Osteoblast (primary cell): ENCODE results near the gene PXDN. TPM values are rescaled to one million over a fixed set of nuclear protein-coding genes. Genes with fewer than 3 reads are reported as not detected.

ENCODE experiments used
- DNase-seq: peaks from one replicate; pipeline ENCODE4 v3.0.0; 2011; ENCODE audit warnings: low spot score, mixed read lengths; ENCODE audit not compliant: insufficient read length; ENCODE audit errors: missing footprints
- H2AFZ ChIP-seq: 2 replicates; pipeline ENCODE4 v1.6.0; 2011; ENCODE audit warnings: mild to moderate bottlenecking, low read length
- H3K27ac ChIP-seq: 2 replicates; pipeline ENCODE4 v1.5.1; 2011; ENCODE audit warnings: mild to moderate bottlenecking, low read depth, low read length, moderate library complexity
- H3K27me3 ChIP-seq: 2 replicates; pipeline ENCODE4 v1.6.0; 2012; ENCODE audit warnings: mild to moderate bottlenecking, control low read depth, inconsistent platforms, low read length, moderate library complexity; ENCODE audit not compliant: insufficient read depth
- H3K36me3 ChIP-seq: 2 replicates; pipeline ENCODE4 v1.5.1; 2011; ENCODE audit warnings: mild to moderate bottlenecking, low read length, control low read depth, moderate library complexity; ENCODE audit not compliant: insufficient read depth
- H3K4me1 ChIP-seq: 2 replicates; pipeline ENCODE4 v1.5.1; 2011; ENCODE audit warnings: mild to moderate bottlenecking, low read length, control low read depth, moderate library complexity; ENCODE audit not compliant: insufficient read depth
- H3K4me2 ChIP-seq: 2 replicates; pipeline ENCODE4 v1.6.0; 2011; ENCODE audit warnings: mild to moderate bottlenecking, low read length; ENCODE audit not compliant: insufficient read depth
- H3K4me3 ChIP-seq: fragments of 200-600 bp; sonication (generic); 3 replicates; pipeline ENCODE4 v1.5.1; 2012; ENCODE audit warnings: mild to moderate bottlenecking, low read length, inconsistent platforms; ENCODE audit not compliant: insufficient read depth
- H3K79me2 ChIP-seq: 2 replicates; pipeline ENCODE4 v1.6.0; 2012; ENCODE audit warnings: mild to moderate bottlenecking, low read length, control low read depth, inconsistent platforms; ENCODE audit not compliant: insufficient read depth
- H3K9me3 ChIP-seq: 2 replicates; pipeline ENCODE4 v1.5.1; 2011; ENCODE audit warnings: low read depth, low read length, control low read depth
- H4K20me1 ChIP-seq: 2 replicates; pipeline ENCODE4 v1.6.0; 2012; ENCODE audit warnings: mild to moderate bottlenecking, low read length, control low read depth; ENCODE audit not compliant: insufficient read depth
- CTCF ChIP-seq: IDR thresholded peaks from 2 replicates; pipeline ENCODE4 v1.5.1; 2011; ENCODE audit warnings: mild to moderate bottlenecking, low read depth, low read length, moderate library complexity; ENCODE audit errors: extremely low read depth
- total RNA-seq: library from RNA; depleted of rRNA; stranded (reverse); fragments of >200 nt; gene quantifications from 2 replicates; pipeline ENCODE4 v1.2.3, GENCODE V29; 2012

The PXDN gene
- total RNA-seq, 1 donor = 307 TPM

DNA sequence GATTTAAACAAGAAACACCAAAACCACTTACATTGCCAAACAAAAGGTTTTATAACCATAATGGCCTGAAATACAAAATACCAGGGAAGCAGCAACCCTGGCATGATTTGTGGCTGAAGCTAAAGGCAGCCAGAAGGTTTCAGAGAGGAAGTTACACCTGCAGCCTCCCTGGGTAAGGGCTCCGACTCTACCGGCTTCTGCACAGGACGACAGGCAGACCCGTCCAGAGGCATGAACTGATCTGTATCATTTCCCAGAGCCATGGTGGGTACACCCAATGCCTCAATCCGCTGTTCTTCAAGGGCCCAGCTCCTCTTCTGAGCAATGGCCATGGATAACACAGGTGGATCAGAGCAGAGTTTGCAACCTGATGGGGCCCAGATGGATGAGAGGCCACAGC is 71.6 kb downstream of the PXDN start:
- H3K4me1 ChIP-seq = peaks cover 9% of the 10 kb centered on the region
- H4K20me1 ChIP-seq = peaks cover 16% of the 10 kb centered on the region
- H2AFZ ChIP-seq = no peak overlapping the region
- no peaks in the 10 kb centered on the region for H3K79me2 ChIP-seq
- H3K27me3 ChIP-seq = no peaks in the 10 kb centered on the region
- H3K4me2 ChIP-seq = no peak overlapping the region
- no peak overlapping the region for H3K27ac ChIP-seq
- H3K4me3 ChIP-seq = no peak overlapping the region
- TF ChIP-seq CTCF = no peak
- DNase-seq = peak; percentile 22
- H3K9me3 ChIP-seq = no peaks in the 10 kb centered on the region
- peaks cover 77% of the 10 kb centered on the region for H3K36me3 ChIP-seq

DNA sequence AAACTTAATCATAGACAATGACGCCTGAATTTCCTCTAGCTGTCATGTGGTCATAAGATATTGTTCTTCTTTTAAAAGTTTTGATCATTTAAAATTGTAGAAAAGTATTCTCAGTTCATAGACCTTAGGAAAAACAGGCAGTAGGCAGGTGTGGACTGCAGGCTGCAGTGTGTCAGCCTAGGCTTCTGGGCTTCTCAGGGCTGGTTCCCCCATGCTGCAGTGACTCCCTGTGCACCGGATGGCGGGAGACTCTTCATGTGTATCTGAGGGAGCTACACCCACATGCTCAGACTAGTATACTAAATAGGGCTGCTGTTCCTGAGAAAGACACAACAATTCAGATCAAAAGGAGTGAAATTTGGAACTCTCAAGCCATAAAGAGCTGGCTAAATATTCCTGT is 72.4 kb downstream of the PXDN start:
- no peaks in the 10 kb centered on the region for H3K9me3 ChIP-seq
- no peak for TF ChIP-seq CTCF
- peaks cover 71% of the 10 kb centered on the region for H3K36me3 ChIP-seq
- DNase-seq = peak; percentile 44
- peaks cover 9% of the 10 kb centered on the region for H3K4me1 ChIP-seq
- no peak overlapping the region for H3K27ac ChIP-seq
- H3K79me2 ChIP-seq = no peaks in the 10 kb centered on the region
- no peak overlapping the region for H3K4me3 ChIP-seq
- H4K20me1 ChIP-seq = peaks cover 16% of the 10 kb centered on the region
- no peaks in the 10 kb centered on the region for H3K27me3 ChIP-seq
- H2AFZ ChIP-seq = no peak overlapping the region
- no peak overlapping the region for H3K4me2 ChIP-seq

GRCh38 chr2:1670636-1671035 is 73.7 kb downstream of the PXDN start:
- Histone ChIP-seq H4K20me1 (peaks cover 16% of the 10 kb centered on the region), H3K79me2 (no peaks in the 10 kb centered on the region), H3K27me3 (no peaks in the 10 kb centered on the region), H3K4me2 (no peak overlapping the region), H2AFZ (no peak overlapping the region), H3K27ac (no peak overlapping the region), H3K36me3 (peaks cover 71% of the 10 kb centered on the region), H3K4me1 (peaks cover 6% of the 10 kb centered on the region), H3K9me3 (no peaks in the 10 kb centered on the region), H3K4me3 (no peak overlapping the region)
- no peak for TF ChIP-seq CTCF
- DNase-seq = no peak

DNA sequence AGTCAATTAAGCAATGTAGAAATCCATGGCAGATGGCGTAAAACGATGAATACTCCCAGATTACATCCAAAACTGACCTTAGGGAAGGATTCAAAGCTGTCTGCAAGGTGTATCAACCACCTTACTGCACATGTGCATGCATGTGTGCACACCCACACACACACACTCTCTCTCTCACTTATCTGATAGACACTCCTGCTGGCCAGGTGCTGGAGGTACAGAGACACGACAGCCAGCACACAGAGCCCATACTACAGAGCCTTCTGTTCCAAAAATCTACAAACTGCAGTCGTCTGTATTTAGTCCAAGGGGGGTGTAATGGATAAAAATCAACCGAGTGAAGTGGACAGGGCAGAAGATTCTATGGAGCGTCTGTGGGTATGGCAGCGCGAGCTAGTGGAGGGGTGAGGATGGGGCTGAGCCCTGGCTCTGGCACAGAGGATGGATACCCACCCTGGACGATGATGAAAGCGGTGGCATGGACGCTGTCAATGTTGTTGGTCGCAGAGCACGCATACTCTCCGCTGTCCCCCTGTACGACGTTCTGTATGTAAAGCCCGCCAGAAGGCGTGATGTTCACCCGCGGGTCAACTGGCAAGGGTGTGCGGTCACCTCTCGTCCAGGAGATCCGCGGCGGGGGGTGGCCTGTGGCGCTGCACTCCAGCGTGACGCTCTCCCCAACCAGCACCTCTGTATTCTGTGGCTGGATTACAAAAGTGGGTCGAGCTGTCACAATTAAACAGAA is 78.4 kb downstream of the PXDN start:
- peaks cover 66% of the 10 kb centered on the region for H3K36me3 ChIP-seq

More for the DNA sequence above, 78.4 kb downstream of the PXDN start:
- no peaks in the 10 kb centered on the region for H3K79me2 ChIP-seq
- H3K4me2 ChIP-seq = no peak overlapping the region
- H3K4me3 ChIP-seq = no peak overlapping the region
- H2AFZ ChIP-seq = no peak overlapping the region
- DNase-seq = peak; percentile 39
- no peaks in the 10 kb centered on the region for H3K27me3 ChIP-seq
- H3K9me3 ChIP-seq = no peaks in the 10 kb centered on the region
- no peak overlapping the region for H3K27ac ChIP-seq
- peaks cover 8% of the 10 kb centered on the region for H4K20me1 ChIP-seq
- no peaks in the 10 kb centered on the region for H3K4me1 ChIP-seq
- no peak for TF ChIP-seq CTCF
